ENCODE data around the gene GFPT2.

Gene GFPT2

GRCh38 chr5:180379355-180380070 lies 26.4 kb upstream of the GFPT2 start:
- ChIA-PET POLR2A (ENCODE audit: low non-redundant PET) (no interaction called here), CTCF (no interaction called here)
- TF ChIP-seq, protein P1, sequence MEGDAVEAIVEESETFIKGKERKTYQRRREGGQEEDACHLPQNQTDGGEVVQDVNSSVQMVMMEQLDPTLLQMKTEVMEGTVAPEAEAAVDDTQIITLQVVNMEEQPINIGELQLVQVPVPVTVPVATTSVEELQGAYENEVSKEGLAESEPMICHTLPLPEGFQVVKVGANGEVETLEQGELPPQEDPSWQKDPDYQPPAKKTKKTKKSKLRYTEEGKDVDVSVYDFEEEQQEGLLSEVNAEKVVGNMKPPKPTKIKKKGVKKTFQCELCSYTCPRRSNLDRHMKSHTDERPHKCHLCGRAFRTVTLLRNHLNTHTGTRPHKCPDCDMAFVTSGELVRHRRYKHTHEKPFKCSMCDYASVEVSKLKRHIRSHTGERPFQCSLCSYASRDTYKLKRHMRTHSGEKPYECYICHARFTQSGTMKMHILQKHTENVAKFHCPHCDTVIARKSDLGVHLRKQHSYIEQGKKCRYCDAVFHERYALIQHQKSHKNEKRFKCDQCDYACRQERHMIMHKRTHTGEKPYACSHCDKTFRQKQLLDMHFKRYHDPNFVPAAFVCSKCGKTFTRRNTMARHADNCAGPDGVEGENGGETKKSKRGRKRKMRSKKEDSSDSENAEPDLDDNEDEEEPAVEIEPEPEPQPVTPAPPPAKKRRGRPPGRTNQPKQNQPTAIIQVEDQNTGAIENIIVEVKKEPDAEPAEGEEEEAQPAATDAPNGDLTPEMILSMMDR (conservative IDR thresholded peaks at IDR 0.05; ENCODE audit: low read depth): no peak
- no peak for DNase-seq (ENCODE audit: low spot score)
- H3K27ac ChIP-seq: no peak overlapping the region

DNA sequence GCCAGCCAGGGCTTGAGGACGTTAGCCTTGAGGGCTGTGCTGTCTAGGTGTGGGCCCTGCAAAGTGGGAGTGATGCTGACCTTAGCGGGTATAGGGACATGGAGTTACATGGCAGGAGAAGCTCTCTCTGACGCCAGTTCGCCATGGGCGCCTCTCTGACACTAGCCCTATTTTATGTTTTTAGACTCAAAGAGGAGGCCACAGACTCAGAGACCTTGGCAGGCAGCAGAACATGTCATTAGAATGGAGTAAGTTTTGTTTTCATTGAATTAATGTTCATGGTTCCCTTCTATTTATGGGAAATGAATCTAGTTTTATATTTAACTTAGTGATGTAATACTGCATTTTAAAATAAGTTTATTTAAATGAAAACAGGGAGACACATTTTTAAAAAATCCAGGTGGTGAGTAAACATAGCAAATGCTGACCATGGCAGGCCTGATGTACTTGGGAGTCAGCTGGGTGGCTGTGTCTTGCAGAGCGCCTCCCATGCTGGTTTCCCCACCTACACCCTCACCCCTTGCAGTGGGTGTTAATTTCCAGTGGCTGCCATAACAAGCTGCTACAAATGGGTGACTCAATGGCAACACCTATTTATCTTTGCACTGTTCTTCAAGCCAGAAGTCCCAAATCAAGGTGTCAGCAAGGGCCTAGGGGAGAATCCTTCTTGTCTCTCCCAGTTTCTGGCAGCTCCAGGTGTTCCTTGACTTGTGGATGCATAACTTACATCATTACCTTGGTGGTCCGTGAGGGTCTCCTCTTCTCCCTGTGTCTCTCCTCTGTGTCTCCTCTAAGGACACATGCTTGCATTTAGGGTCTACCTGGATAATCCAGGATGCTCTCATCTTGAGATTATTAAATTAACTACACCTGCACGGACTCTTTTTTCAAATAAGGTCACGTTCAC lies 25.6 kb upstream of the GFPT2 start:
- POLR2A ChIA-PET (ENCODE audit: low non-redundant PET): no interaction called here
- no peak overlapping the region for H3K27ac ChIP-seq
- TF ChIP-seq, protein P1 (conservative IDR thresholded peaks at IDR 0.05; ENCODE audit: low read depth): no peak
- CTCF ChIA-PET: interaction anchor here (0.7 to 0.9 kb wide), 2 partner anchors 51 to 93 kb away, joined by 3 read pairs; no protein-coding TSS in a partner anchor
- DNase-seq (ENCODE audit: low spot score): no peak

GRCh38 chr5:180377556-180378197 lies 24.5 kb upstream of the GFPT2 start:
- POLR2A ChIA-PET (ENCODE audit: low non-redundant PET): no interaction called here
- no peak for DNase-seq (ENCODE audit: low spot score)
- TF ChIP-seq, protein P1 (conservative IDR thresholded peaks at IDR 0.05; ENCODE audit: low read depth): no peak
- H3K27ac ChIP-seq: no peak overlapping the region
- CTCF ChIA-PET: interaction anchor here (0.7 to 0.9 kb wide), 2 partner anchors 50 to 93 kb away, joined by 3 read pairs; no protein-coding TSS in a partner anchor

DNA sequence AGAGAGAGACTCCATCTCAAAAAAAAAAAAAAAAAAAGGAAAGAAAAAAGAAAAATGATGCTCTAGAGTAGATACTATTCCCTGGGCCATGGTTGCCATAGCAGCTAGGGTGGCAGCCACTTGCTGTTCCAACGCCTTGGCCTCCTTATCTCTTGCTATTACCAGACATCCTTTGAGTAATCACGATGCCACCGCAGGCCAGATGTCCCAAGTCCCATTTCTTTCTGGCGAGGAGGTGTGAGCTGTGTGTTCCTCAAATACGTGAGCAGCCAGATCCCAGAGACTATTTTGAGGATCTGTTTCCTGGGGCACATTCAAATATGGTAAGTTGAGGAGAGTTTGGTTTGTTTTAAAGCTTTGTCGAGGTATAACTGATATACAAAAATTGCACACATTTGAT lies 23.4 kb upstream of the GFPT2 start:
- TF ChIP-seq, protein P1 (conservative IDR thresholded peaks at IDR 0.05; ENCODE audit: low read depth): no peak
- DNase-seq (ENCODE audit: low spot score): no peak
- CTCF ChIA-PET: no interaction called here
- no peak overlapping the region for H3K27ac ChIP-seq
- POLR2A ChIA-PET (ENCODE audit: low non-redundant PET): no interaction called here

DNA sequence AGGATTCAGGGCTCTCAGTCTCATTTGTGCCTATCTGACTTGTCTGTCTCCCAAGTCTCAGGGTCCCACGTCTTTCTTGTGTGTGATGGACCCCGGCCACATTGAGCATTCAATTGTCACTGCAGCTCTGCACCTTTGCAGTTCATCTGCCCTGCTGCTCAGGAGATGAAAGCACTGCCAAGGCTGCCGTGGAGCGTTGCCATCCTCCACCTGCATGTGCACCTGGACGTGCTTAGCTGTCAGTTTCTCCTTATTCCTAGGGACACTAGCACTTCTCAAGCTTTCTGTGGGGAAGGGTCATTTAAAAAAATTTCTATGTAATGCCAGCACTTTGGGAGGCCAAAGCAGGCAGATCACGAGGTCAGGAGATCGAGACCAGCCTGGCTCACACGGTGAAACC lies 22.8 kb upstream of the GFPT2 start:
- TF ChIP-seq, protein P1 (conservative IDR thresholded peaks at IDR 0.05; ENCODE audit: low read depth): no peak
- CTCF ChIA-PET: interaction anchor here (0.8 kb wide), 1 partner anchor 60 kb away, joined by 4 read pairs; no protein-coding TSS in a partner anchor
- H3K27ac ChIP-seq: no peak overlapping the region
- no peak for DNase-seq (ENCODE audit: low spot score)
- POLR2A ChIA-PET (ENCODE audit: low non-redundant PET): no interaction called here

DNA sequence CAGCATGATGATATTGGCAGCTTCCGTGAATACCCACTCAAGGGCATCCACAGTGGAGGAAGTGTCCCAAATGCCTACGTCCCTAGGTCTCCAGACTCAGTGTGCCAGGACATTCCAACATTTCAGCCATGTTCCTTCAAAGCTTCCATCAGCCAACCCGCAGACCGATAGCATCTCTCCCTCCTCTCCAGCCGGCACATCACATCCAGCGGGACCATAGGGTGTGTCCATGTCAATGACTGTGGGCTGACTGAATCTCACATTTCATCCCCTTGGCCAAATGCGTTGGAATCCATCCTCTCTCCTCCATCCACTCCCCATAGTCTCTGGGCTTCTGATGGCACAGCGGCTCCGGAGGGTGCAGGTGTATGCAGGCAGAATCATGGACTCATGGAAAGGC lies 22.2 kb upstream of the GFPT2 start:
- CTCF ChIA-PET: interaction anchor here (0.6 to 0.8 kb wide), 2 partner anchors 59 to 493 kb away, joined by 4 read pairs; no protein-coding TSS in a partner anchor
- DNase-seq (ENCODE audit: low spot score): no peak
- no peak overlapping the region for H3K27ac ChIP-seq
- TF ChIP-seq, protein P1 (conservative IDR thresholded peaks at IDR 0.05; ENCODE audit: low read depth): no peak
- POLR2A ChIA-PET (ENCODE audit: low non-redundant PET): no interaction called here

Data from RWPE1 (cell line).